Loucy (cell line): ENCODE results near the gene NOXA1.

Experiments
- CTCF ChIP-seq: fragments of 200-600 bp; sonication (generic); conservative IDR thresholded peaks from 2 replicates; pipeline ENCODE4 v1.5.1; 2014; ENCODE audit warnings: mild to moderate bottlenecking, antibody characterized with exemption, low read length
- EZH2phosphoT487 ChIP-seq: fragments of 200-600 bp; IDR thresholded peaks from 2 replicates; pipeline ENCODE4 v1.6.1; 2018; ENCODE audit warnings: antibody characterized with exemption, mild to moderate bottlenecking, moderate library complexity, borderline replicate concordance

- no peak for TF ChIP-seq CTCF
- TF ChIP-seq EZH2phosphoT487 = no peak
Observed at GRCh38 chr9:137389428-137389746, 33.8 kb upstream of the NOXA1 start.
